Lower leg skin (tissue), 4 donors: ENCODE results near the gene ZBTB16. TPM values are rescaled to one million over a fixed set of nuclear protein-coding genes. Genes with fewer than 3 reads are reported as not detected.
"Not testable (repeated sequence)": the region's sequence is repeated elsewhere in the genome, so short reads cannot be mapped to it uniquely, and the experiment has no call there.

Experiments used
- DNase-seq, 2 donors: peaks; one replicate each; pipeline ENCODE4 v3.0.0-alpha.2; 2019; ENCODE audit warnings: low spot score in 2 of 2
- H3K4me3 ChIP-seq: fragments of 200-600 bp; sonication (generic); 2 replicates; pipeline ENCODE4 v1.5.1; 2017; ENCODE audit warnings: mild to moderate bottlenecking, low read depth; ENCODE audit not compliant: poor library complexity, severe bottlenecking
- POLR2A ChIP-seq, 2 donors: fragments of 450-650 bp; IDR thresholded peaks; one replicate each; pipeline ENCODE4 v1.6.1; 2016 to 2017; ENCODE audit warnings: antibody characterized with exemption in 2 of 2, mild to moderate bottlenecking in 1 of 2, moderate library complexity in 1 of 2
- WGBS, 2 donors: methylation state at CpG; one replicate each; pipeline ENCODE4 v1.1.5; 2018; 5-methylcytosine and 5-hydroxymethylcytosine counted together
- intact Hi-C: fragments of 100-400 bp; cut with DNase I; formaldehyde crosslinking; loops from one replicate; pipeline ENCODE4 v1.15.0; 2023; ENCODE audit warnings: low total_unique reads
- total RNA-seq, 4 donors: library from RNA; depleted of rRNA; stranded (reverse); fragments of >200 nt; gene quantifications; one replicate each; pipeline ENCODE4 v1.1.0, GENCODE V29; 2016
- TF ChIP-seq, protein P1 (sequence below), 3 donors: fragments of 450-650 bp; IDR thresholded peaks; one replicate each; pipeline ENCODE4 v1.5.1; 2016; ENCODE audit warnings: antibody characterized with exemption in 3 of 3, mild to moderate bottlenecking in 3 of 3, moderate library complexity in 2 of 3

The ZBTB16 gene
- total RNA-seq, 4 donors from 2014 or later: 167 to 369 (median 233) TPM

DNA sequence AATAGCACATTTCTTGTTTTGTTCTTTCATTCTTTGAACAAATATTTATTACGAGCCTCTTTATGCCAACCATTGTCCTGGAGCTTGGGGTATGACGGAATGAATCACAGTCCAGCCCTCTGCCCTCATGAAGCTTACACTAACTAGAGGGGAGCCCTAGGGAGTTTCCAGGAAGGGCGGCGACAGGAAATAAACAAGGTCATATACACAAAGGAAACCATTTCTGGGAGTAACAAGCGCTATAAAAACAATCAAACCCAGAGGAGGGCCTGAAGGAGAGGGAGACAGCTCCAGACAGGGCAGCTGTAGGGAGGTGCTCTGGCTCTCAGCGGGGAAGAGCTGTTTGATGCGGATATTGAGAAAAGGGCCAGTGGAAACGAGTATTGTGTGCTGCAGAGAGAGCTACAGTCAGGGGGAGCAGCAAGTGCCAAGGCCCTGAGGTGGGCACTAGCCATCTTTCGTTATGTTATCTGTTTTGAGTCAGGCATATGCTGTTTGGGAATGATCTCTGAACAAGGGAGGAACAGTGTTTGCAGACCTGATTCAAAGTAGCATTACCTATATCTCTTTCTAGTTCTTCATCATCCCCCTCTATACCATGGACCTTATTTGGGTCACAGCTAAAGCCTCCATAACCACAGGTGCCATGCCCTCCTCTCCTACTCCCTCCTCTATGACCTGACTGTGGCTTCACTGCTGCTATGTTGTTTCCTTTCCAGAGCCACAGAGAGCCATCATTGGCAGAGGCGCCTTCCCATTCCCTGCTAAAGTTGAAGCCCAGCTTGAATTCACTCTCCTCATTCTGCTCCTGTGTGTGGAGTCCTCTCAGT lies 15.3 kb upstream of the ZBTB16 start:
- no peak for DNase-seq
- TF ChIP-seq POLR2A (IDR thresholded peaks at IDR 0.05): no peak
- TF ChIP-seq, protein P1, sequence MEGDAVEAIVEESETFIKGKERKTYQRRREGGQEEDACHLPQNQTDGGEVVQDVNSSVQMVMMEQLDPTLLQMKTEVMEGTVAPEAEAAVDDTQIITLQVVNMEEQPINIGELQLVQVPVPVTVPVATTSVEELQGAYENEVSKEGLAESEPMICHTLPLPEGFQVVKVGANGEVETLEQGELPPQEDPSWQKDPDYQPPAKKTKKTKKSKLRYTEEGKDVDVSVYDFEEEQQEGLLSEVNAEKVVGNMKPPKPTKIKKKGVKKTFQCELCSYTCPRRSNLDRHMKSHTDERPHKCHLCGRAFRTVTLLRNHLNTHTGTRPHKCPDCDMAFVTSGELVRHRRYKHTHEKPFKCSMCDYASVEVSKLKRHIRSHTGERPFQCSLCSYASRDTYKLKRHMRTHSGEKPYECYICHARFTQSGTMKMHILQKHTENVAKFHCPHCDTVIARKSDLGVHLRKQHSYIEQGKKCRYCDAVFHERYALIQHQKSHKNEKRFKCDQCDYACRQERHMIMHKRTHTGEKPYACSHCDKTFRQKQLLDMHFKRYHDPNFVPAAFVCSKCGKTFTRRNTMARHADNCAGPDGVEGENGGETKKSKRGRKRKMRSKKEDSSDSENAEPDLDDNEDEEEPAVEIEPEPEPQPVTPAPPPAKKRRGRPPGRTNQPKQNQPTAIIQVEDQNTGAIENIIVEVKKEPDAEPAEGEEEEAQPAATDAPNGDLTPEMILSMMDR (IDR thresholded peaks at IDR 0.05): no peak
- no peak overlapping the region for H3K4me3 ChIP-seq
- intact Hi-C loops: no loop called here
- 80 to 81% methylated on average over 10 of the region's 10 CpGs for WGBS, 2 donors

DNA sequence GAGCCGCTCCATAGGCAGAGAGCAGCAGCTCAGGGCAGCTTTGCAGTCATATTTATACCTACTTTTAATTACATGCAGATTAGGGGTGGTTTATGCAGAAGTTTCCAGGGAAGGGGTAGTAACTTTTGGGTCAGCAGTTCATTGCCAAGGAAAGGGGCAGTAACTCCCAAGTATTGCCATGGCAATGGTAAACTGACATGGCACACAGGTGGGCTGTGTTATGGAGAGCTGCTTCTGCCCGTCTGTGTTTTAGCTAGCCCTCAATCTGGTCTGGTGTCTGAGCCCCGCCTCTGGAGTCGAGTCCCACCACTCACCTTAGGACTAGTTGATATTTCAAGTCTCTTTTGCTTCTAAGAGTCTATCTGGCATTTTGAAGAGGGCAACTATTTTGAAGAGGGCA lies 12.2 kb upstream of the ZBTB16 start:
- H3K4me3 ChIP-seq: no peak overlapping the region
- WGBS, 2 donors: 78 to 84% methylated on average over 4 of the region's 4 CpGs
- TF ChIP-seq, protein P1 (IDR thresholded peaks at IDR 0.05): no peak
- no peak for TF ChIP-seq POLR2A (IDR thresholded peaks at IDR 0.05)
- peak in 1 of 2 donors; percentile 56 for DNase-seq
- intact Hi-C loops: no loop called here

DNA sequence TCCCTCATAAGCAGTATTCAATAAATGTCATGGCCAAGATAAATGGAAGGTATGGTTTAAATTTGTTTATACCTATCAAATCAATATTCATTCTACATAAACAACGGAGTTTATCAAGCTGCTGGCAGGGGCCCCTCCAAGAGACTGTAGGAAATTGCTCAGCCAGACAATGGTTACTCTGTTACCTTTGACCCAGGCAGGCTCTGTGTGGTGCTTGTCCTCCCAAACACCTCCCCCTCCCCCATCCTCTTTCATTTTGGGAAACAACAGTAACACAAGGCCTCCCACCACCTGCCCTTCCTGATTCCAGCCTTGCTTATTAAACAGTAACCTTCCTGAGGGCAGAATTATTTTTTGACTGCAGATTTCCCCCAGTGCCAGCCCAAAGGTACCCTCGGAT lies 10.5 kb upstream of the ZBTB16 start:
- WGBS, 2 donors: 80 to 88% methylated on average over 2 of the region's 2 CpGs
- no peak overlapping the region for H3K4me3 ChIP-seq
- DNase-seq: peak in 1 of 2 donors; percentile 64
- TF ChIP-seq, protein P1 (IDR thresholded peaks at IDR 0.05): no peak
- intact Hi-C loops: no loop called here

DNA sequence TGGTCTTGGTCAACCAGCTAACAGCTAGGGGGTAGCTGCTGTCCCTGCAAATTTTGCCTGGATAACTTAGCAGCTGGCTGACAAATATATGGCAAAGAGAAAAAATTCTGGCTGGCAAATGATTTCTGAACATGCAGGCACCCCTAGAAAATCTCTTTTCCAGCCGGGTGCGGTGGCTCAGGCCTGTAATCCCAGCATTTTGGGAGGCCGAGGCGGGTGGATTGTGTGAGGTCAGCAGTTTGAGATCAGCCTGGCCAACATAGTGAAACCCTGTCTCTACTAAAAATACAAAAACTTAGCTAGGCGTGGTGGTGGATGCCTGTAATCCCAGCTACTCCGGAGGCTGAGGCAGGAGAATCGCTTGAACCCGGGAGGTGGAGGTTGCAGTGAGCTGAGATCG lies 9.7 kb upstream of the ZBTB16 start:
- H3K4me3 ChIP-seq, intact Hi-C loops: not testable (repeated sequence)
- peak in 1 of 2 donors; percentile 62 for DNase-seq
- 94 to 98% methylated on average over 9 of the region's 9 CpGs for WGBS, 2 donors

DNA sequence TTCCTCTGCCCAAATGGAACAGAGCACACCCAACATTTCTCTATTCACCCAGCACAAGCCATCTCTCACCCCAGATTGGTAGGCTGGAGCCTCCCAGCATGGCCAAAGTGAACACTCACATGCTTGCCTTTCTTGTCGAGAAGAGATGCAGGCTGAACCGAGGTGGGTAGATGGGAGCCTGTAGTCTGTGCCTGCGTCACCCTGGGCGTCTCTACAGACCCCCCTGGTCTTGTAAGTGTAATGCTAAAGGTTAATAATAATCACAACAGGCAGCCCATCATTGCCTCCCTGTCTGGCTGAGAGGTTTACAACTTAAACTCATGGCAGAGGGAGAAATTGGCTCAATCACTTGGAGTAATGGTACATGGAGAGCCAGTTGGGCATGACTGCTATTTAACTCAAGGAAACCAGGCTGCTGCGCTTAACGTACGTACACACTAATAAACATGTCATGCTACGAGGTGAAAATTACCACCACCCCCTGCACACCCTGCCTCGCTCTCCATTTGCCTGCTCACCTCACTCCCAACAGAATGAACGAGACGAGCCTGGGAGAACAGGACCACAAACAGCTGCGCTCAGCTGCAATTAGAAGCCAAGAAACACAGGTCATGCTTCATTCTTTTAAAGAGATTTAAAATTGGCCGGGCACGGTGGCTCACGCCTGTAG lies 9.1 kb upstream of the ZBTB16 start:
- intact Hi-C loops: no loop called here
- H3K4me3 ChIP-seq: no peak overlapping the region
- TF ChIP-seq POLR2A (IDR thresholded peaks at IDR 0.05): no peak
- TF ChIP-seq, protein P1 (IDR thresholded peaks at IDR 0.05): no peak
- peak in 1 of 2 donors; percentile 59 for DNase-seq
- 80 to 85% methylated on average over 15 of the region's 15 CpGs for WGBS, 2 donors

DNA sequence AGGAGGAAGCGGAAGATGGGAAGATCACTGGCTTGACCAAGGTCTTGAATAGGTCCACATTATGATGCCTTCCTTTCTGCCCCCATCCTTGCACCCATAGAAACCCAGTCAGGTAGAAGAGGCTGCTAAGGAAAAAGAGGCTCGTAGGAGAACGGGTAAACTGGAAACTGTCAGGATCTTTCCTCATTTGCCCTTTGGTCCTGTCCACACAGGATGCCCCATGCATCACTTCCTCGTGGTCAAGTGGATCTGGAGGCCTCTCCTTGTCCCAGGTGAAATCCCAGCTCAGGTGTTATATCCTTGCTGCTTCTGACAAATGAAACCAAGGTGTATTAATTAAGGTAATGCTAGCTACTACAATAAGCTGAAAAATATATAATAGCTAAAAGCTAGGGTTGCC lies 8.0 kb upstream of the ZBTB16 start:
- DNase-seq: no peak
- 87 to 89% methylated on average over 4 of the region's 4 CpGs for WGBS, 2 donors
- intact Hi-C loops: no loop called here
- H3K4me3 ChIP-seq: no peak overlapping the region
- TF ChIP-seq, protein P1 (IDR thresholded peaks at IDR 0.05): no peak
- TF ChIP-seq POLR2A (IDR thresholded peaks at IDR 0.05): no peak
